ENCODE data around the gene DEFB123. TPM values are rescaled to one million over a fixed set of nuclear protein-coding genes. Genes with fewer than 3 reads are reported as not detected.
"Not testable (repeated sequence)": the region's sequence is repeated elsewhere in the genome, so short reads cannot be mapped to it uniquely, and the experiment has no call there.

The DEFB123 gene
- total and polyA plus RNA-seq, 2 experiments from 2014 or later, result not detected

DNA sequence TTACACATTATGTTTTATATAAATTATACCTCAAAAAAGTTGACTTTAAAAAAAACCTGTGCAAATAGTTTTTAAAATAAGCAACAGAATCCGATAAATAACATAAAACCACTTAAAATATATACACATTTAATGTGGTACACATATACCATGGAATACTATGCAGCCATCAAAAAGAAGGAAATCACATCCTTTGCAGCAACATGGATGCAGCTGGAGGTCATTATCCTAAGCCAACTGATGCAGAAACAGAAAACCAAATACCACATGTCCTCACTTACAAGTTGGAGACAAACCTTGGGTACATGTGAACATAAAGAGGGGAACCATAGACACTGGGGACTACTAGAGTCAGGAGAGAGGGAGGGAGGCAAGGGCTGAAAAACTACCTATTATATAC, 30.4 kb upstream of the DEFB123 start:
- Histone ChIP-seq H3K4me1 (ENCODE audit: low read depth) (no peaks in the 10 kb centered on the region), H3K4me3 (no peak overlapping the region), H3K36me3 (no peaks in the 10 kb centered on the region), H3K27me3 (no peaks in the 10 kb centered on the region), H3K27ac (no peak overlapping the region), H3K9me3 (ENCODE audit: low read depth) (no peaks in the 10 kb centered on the region)
- TF ChIP-seq, protein P1, sequence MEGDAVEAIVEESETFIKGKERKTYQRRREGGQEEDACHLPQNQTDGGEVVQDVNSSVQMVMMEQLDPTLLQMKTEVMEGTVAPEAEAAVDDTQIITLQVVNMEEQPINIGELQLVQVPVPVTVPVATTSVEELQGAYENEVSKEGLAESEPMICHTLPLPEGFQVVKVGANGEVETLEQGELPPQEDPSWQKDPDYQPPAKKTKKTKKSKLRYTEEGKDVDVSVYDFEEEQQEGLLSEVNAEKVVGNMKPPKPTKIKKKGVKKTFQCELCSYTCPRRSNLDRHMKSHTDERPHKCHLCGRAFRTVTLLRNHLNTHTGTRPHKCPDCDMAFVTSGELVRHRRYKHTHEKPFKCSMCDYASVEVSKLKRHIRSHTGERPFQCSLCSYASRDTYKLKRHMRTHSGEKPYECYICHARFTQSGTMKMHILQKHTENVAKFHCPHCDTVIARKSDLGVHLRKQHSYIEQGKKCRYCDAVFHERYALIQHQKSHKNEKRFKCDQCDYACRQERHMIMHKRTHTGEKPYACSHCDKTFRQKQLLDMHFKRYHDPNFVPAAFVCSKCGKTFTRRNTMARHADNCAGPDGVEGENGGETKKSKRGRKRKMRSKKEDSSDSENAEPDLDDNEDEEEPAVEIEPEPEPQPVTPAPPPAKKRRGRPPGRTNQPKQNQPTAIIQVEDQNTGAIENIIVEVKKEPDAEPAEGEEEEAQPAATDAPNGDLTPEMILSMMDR (IDR thresholded peaks at IDR 0.05; ENCODE audit: low read depth, low read length), result no peak
- DNase-seq (ENCODE audit: low read depth in 1 of 2, low spot score in 1 of 2), result no peak

DNA sequence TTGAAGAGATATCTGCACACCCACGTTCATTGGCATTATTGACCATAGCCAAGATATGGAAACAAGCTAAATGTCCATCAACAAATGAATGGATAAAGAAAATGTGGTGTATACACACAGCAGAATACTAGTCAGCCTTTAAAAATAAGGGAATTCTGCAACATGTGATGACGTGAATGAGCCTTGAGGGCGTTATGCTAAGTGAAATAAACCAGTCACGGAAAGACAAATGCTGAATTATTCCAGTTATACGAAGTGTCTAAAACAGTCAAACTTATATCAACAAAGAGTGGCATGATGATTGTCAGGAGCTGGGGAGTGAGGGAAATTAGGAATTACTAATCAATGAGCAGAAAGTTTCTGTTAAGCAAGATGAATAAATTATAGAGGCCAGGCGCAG, 26.1 kb upstream of the DEFB123 start:
- no peak for DNase-seq (ENCODE audit: low read depth in 1 of 2, low spot score in 1 of 2)
- no peak overlapping the region for H3K27ac ChIP-seq
- H3K27me3 ChIP-seq, result no peaks in the 10 kb centered on the region
- no peaks in the 10 kb centered on the region for H3K36me3 ChIP-seq
- H3K4me3 ChIP-seq, result no peak overlapping the region
- no peaks in the 10 kb centered on the region for H3K9me3 ChIP-seq (ENCODE audit: low read depth)
- TF ChIP-seq, protein P1 (IDR thresholded peaks at IDR 0.05; ENCODE audit: low read depth, low read length), result no peak
- H3K4me1 ChIP-seq (ENCODE audit: low read depth), result no peaks in the 10 kb centered on the region

DNA sequence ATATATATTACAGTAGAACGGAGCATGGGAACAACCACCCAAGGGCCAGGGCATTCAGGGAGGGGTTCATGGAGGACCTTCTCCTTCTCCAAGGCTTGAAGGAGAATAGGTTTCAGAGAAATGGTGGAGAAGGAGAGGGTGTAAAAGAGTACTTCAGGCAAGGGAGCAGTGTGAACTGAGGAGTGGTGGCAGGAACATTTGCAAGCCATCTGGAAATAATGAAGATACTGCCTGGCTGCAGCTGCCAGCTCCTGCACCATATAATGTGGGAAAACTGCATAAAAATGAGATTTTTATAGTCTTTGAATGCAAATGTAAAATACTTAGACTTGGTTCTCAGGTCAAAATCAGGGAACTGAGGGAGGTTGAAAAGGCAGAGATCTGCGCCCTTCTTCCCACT, 24.8 kb upstream of the DEFB123 start:
- Histone ChIP-seq H3K27me3 (no peaks in the 10 kb centered on the region), H3K4me1 (ENCODE audit: low read depth) (no peaks in the 10 kb centered on the region), H3K4me3 (no peak overlapping the region), H3K27ac (no peak overlapping the region), H3K36me3 (no peaks in the 10 kb centered on the region), H3K9me3 (ENCODE audit: low read depth) (no peaks in the 10 kb centered on the region)
- no peak for DNase-seq (ENCODE audit: low read depth in 1 of 2, low spot score in 1 of 2)
- TF ChIP-seq, protein P1 (IDR thresholded peaks at IDR 0.05; ENCODE audit: low read depth, low read length), result no peak

DNA sequence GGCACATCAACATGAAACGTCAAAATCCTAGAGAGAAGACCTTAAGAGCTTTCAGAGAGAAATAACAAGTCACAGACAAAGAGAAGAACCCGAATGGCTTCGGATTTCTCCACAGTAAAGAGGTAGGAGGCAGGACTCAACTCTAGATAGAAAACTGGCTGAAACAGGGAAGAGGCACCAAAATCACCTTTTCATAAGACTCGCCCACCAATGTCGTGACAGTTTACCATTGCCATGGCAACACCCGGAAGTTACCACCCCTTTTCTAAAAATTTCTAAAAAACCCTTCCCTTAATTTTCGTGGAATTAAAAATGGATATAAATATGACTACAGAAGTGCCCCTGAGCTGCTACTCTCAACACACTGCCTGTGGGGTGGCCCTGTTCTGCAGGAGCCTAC, 22.1 kb upstream of the DEFB123 start:
- H3K9me3 ChIP-seq (ENCODE audit: low read depth), result no peaks in the 10 kb centered on the region
- H3K4me1 ChIP-seq (ENCODE audit: low read depth), result no peaks in the 10 kb centered on the region
- no peak for DNase-seq (ENCODE audit: low read depth in 1 of 2, low spot score in 1 of 2)
- TF ChIP-seq, protein P1 (IDR thresholded peaks at IDR 0.05; ENCODE audit: low read depth, low read length), result no peak
- no peak overlapping the region for H3K27ac ChIP-seq
- no peaks in the 10 kb centered on the region for H3K36me3 ChIP-seq
- no peaks in the 10 kb centered on the region for H3K27me3 ChIP-seq
- H3K4me3 ChIP-seq, result no peak overlapping the region

DNA sequence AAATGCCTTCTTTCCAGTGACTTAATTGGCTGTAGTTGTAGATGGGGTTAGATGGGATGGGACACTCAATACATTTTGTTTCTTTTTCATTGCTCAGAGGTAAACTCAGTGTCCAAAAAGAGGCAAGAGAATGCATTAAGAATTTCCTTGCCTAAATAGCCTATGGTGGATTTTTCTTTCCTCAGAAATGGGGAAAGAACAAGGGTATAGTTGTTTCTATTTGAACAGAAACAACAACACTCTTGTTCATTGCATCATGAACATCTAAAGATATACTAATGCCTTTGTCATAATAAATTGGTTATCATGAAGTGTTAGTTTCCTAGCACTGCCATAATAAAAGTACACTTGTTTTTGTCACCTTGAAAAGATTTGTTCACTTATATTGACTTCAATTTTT, 14.6 kb upstream of the DEFB123 start:
- no peaks in the 10 kb centered on the region for H3K36me3 ChIP-seq
- H3K27me3 ChIP-seq, result no peaks in the 10 kb centered on the region
- H3K27ac ChIP-seq, result no peak overlapping the region
- no peaks in the 10 kb centered on the region for H3K4me1 ChIP-seq (ENCODE audit: low read depth)
- TF ChIP-seq, protein P1 (IDR thresholded peaks at IDR 0.05; ENCODE audit: low read depth, low read length), result no peak
- H3K9me3 ChIP-seq (ENCODE audit: low read depth), result no peaks in the 10 kb centered on the region
- DNase-seq (ENCODE audit: low read depth in 1 of 2, low spot score in 1 of 2), result no peak
- no peak overlapping the region for H3K4me3 ChIP-seq

DNA sequence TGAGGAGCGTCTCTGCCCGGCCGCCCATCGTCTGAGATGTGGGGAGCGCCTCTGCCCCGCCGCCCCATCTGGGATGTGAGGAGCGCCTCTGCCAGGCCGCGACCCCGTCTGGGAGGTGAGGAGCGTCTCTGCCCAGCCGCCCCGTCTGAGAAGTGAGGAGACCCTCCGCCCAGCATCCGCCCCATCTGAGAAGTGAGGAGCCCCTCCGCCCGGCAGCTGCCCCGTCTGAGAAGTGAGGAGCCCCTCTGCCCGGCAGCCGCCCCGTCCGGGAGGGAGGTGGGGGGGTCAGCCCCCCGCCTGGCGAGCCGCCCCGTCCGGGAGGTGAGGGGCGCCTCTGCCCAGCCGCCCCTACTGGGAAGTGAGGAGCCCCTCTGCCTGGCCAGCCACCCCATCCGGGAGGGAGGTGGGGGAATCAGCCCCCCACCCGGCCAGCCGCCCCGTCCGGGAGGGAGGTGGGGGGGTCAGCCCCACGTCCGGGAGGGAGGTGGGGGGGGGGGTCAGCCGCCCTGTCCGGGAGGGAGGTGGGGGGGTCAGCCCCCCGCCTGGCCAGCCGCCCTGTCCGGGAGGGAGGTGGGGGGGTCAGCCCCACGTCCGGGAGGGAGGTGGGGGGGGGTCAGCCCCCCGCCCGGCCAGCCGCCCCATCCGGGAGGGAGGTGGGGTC, 13.4 kb upstream of the DEFB123 start:
- not testable (repeated sequence) for H3K27me3 ChIP-seq; H3K27ac ChIP-seq; H3K4me3 ChIP-seq; H3K9me3 ChIP-seq (ENCODE audit: low read depth); DNase-seq (ENCODE audit: low read depth in 1 of 2, low spot score in 1 of 2); H3K4me1 ChIP-seq (ENCODE audit: low read depth); H3K36me3 ChIP-seq

DNA sequence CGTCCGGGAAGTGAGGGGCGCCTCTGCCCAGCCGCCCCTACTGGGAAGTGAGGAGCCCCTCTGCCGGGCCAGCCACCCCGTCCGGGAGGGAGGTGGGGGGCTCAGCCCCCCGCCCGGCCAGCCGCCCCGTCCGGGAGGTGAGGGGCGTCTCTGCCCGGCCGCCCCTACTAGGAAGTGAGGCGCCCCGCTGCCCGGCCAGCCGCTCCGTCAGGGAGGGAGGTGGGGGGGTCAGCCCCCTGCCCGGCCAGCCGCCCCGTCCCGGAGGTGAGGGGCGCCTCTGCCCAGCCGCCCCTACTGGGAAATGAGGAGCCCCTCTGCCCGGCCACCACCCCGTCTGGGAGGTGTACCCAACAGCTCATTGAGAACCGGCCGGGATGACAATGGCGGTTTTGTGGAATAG, 12.9 kb upstream of the DEFB123 start:
- not testable (repeated sequence) for H3K4me1 ChIP-seq (ENCODE audit: low read depth); H3K4me3 ChIP-seq; DNase-seq (ENCODE audit: low read depth in 1 of 2, low spot score in 1 of 2); H3K27me3 ChIP-seq; H3K27ac ChIP-seq; H3K9me3 ChIP-seq (ENCODE audit: low read depth); H3K36me3 ChIP-seq

All from cardiac muscle cell (in vitro differentiated cells and primary cell).